Femur (tissue), 1 donor: ENCODE measurements around the gene NPS.

Source experiments
- DNase-seq: peaks from one replicate; pipeline ENCODE4 v3.0.0-alpha.2; 2017

NPS gene

GRCh38 chr10:127563718-127564553, 14.8 kb downstream of the NPS start:
- no peak for DNase-seq

- no peak for DNase-seq
Observed at GRCh38 chr10:127564644-127565043, 15.5 kb downstream of the NPS start.

GRCh38 chr10:127565583-127565982, 16.5 kb downstream of the NPS start:
- DNase-seq, result no peak

- DNase-seq, result no peak
Observed at GRCh38 chr10:127569210-127569609, 20.1 kb downstream of the NPS start.

GRCh38 chr10:127570036-127570435, 20.9 kb downstream of the NPS start:
- no peak for DNase-seq

GRCh38 chr10:127571386-127571785, 22.3 kb downstream of the NPS start:
- no peak for DNase-seq

- DNase-seq, result no peak
Observed at GRCh38 chr10:127576051-127576450, 26.9 kb downstream of the NPS start.

GRCh38 chr10:127576740-127577161, 27.6 kb downstream of the NPS start:
- DNase-seq, result no peak

GRCh38 chr10:127577376-127578258, 28.5 kb downstream of the NPS start:
- DNase-seq, result no peak

GRCh38 chr10:127578259-127578960, 29.3 kb downstream of the NPS start:
- DNase-seq, result no peak

GRCh38 chr10:127578961-127579305, 29.8 kb downstream of the NPS start:
- no peak for DNase-seq

GRCh38 chr10:127579640-127580039, 30.5 kb downstream of the NPS start:
- DNase-seq, result no peak

GRCh38 chr10:127580822-127581221, 31.7 kb downstream of the NPS start:
- no peak for DNase-seq

- DNase-seq, result no peak
Observed at GRCh38 chr10:127585519-127586023, 36.5 kb downstream of the NPS start.

- DNase-seq, result no peak
Observed at GRCh38 chr10:127587668-127588365, 38.7 kb downstream of the NPS start.

- DNase-seq, result no peak
Observed at GRCh38 chr10:127592586-127592985, 43.5 kb downstream of the NPS start.

- no peak for DNase-seq
Observed at GRCh38 chr10:127600479-127600878, 51.4 kb downstream of the NPS start.
